ENCODE results near the gene FRAS1.

Gene FRAS1

DNA sequence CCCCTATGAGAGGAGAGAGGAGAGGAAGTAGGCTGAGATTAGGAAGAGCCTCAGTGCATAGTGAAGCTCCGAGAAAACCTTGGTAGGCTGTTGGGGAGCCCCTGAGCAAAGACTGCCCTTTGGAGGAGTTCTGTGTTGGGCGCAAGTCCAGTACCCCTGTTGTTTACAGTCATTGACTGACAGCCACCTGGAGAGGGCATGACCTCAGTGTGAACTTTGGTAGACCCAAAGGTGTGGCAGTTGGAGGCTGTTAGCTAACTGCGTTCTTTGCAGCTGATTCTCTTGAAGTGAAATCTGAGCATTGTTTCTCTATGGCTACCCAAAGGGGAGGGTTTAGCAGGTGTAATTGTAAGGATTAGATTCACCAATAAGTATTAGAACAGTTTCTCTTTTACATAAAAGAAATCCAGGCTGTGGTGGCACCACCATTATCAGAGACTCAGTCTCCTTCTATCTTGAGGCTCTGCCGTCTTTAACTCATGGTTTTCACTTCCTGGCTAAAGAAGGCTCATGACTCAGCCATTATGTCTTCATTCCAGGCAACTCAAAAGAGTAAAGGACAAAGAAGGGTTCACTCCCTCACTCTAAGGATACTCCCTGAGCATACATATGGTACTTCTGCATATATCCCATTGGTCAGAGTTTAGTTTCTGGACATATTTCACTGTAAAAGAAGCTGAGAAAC lies 527.9 kb downstream of the FRAS1 start:
- no peak for DNase-seq (ENCODE audit: low spot score)

DNA sequence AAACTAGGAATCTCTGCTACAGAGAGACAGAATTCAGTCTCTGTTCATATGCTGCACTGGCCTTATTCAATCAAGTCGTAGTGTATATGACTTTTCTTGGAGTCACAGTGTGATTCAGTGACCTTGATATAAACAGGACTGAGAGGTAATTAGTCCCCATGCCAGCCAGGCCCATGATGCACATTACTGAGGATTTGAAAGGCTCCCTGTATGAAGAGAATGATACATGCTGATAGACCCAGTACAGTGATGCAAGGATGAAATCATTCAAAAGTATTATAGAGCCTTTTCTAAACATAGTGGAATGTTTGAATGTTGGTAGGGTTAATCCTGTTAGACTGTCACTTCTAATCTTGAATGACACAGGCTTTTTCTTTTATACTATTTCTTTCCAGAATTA lies 528.5 kb downstream of the FRAS1 start:
- DNase-seq (ENCODE audit: low spot score): no peak

DNA sequence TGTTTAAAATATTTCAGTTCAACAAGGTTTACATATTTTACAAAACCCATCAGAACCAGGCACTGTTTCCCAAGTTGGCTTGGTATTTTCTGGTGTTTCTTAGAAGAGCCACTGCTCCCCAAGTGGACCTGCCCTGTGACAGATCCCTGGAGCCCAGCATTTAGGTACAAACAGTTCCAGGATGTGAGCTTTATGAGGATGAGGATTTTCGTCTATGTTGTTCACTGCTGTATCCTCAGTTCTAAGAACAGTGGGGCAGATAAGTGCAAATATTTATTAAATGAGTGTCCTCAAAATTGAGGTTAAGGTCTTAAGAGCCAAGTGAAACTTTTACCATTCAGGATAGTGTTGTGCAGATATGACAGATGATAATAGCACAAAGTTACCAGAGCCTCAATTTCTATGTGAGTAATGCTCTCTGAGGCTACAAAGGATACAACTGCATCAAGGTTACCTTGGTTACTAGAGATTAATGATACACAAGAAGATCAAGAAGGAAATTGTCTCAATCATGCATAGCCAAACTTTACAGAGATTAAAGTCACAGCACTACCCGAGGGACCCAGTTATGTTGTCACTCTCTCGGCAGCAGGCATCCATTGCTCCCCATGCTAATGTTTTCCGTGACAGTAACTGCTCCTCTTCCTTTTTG lies 531.9 kb downstream of the FRAS1 start:
- DNase-seq (ENCODE audit: low spot score): no peak

DNA sequence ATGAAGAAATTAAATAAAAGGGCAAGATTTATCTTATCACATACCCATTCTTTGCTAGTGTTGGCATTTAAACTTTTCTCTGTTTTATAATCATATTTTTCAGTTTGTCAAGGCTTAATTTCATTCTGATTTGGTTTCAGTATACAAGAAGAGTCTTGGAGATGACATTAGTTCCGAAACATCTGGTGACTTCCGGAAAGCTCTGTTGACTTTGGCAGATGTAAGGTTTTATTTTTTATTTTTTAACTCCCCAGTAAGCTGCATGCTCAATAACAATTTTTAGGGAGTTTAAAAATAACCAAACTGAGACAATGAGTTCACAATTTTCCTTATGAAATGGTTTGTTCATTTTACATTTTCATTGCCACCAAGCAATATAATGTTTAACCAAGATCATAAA lies 534.3 kb downstream of the FRAS1 start:
- no peak for DNase-seq (ENCODE audit: low spot score)

GRCh38 chr4:78592088-78592783 lies 535.1 kb downstream of the FRAS1 start:
- DNase-seq (ENCODE audit: low spot score): no peak

All from HuH-7.5 (cell line).